ENCODE data around the gene FAM210B. TPM values are rescaled to one million over a fixed set of nuclear protein-coding genes. Genes with fewer than 3 reads are reported as not detected.

Gene FAM210B
- total and polyA plus RNA-seq, 9 of the 15 experiments (the other 6 are each of a cell fraction or from before 2014, with no cell fraction given), result 12.1 to 87.3 (median 47.6) TPM

DNA sequence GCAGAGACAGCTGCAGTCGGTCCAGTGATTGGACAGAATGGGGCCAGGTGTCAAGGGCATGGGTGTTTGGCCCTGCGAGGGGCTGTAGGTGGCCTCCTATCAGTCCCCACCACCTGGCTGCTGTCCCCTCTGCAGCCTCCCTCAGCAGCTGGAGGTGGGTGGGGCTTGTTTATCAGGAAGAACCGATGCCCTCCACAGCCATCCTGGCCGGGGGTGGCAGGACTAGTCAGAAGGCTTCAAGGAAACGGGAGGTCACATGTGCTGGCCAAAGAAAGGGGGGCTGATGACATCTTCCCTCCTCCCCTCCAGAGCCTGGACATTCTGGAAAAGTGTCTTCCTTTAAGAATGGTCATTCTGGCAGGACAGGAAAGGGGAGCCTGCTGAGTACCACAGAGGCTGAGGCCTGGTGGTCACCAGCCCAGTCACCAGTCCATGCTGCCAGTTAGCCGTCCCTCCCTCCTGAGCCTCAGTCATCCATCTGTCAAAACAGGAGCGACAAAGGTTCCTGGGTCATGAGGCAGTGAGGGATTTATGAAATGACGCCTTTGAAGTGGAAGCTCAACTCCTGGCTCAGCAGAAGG lies 4.1 kb downstream of the FAM210B start (continued):
- TF ChIP-seq, protein P1, sequence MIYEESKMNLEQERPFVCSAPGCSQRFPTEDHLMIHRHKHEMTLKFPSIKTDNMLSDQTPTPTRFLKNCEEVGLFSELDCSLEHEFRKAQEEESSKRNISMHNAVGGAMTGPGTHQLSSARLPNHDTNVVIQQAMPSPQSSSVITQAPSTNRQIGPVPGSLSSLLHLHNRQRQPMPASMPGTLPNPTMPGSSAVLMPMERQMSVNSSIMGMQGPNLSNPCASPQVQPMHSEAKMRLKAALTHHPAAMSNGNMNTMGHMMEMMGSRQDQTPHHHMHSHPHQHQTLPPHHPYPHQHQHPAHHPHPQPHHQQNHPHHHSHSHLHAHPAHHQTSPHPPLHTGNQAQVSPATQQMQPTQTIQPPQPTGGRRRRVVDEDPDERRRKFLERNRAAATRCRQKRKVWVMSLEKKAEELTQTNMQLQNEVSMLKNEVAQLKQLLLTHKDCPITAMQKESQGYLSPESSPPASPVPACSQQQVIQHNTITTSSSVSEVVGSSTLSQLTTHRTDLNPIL (CRISPR knock-in tag; IDR thresholded peaks at IDR 0.05), result no peak
- 0 out of 2 replicates have a peak, but pooled peaks have one; percentile 25 for TF ChIP-seq MIER1 (IDR thresholded peaks at IDR 0.05; ENCODE audit: low read depth)
- TF ChIP-seq MCM5 (IDR thresholded peaks at IDR 0.05; ENCODE audit: low read depth), result no peak
- TF ChIP-seq MAFK (IDR thresholded peaks at IDR 0.05; ENCODE audit: low read length), result no peak
- no peak for TF ChIP-seq HEY1 (CRISPR knock-in tag; IDR thresholded peaks at IDR 0.05; ENCODE audit: borderline replicate concordance)
- TF ChIP-seq, protein P2, sequence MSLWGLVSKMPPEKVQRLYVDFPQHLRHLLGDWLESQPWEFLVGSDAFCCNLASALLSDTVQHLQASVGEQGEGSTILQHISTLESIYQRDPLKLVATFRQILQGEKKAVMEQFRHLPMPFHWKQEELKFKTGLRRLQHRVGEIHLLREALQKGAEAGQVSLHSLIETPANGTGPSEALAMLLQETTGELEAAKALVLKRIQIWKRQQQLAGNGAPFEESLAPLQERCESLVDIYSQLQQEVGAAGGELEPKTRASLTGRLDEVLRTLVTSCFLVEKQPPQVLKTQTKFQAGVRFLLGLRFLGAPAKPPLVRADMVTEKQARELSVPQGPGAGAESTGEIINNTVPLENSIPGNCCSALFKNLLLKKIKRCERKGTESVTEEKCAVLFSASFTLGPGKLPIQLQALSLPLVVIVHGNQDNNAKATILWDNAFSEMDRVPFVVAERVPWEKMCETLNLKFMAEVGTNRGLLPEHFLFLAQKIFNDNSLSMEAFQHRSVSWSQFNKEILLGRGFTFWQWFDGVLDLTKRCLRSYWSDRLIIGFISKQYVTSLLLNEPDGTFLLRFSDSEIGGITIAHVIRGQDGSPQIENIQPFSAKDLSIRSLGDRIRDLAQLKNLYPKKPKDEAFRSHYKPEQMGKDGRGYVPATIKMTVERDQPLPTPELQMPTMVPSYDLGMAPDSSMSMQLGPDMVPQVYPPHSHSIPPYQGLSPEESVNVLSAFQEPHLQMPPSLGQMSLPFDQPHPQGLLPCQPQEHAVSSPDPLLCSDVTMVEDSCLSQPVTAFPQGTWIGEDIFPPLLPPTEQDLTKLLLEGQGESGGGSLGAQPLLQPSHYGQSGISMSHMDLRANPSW (CRISPR knock-in tag; IDR thresholded peaks at IDR 0.05), result no peak
- TF ChIP-seq DDX20 (tag; IDR thresholded peaks at IDR 0.05; ENCODE audit: low read depth), result no peak
- TF ChIP-seq U2AF1 (optimal IDR thresholded peaks at IDR 0.05; ENCODE audit: low read depth, low read length), result no peak
- TF ChIP-seq SIX5 (IDR thresholded peaks at IDR 0.05; ENCODE audit: borderline replicate concordance in 1 of 2, insufficient read depth in 1 of 2, low read depth in 1 of 2, low read length in 2 of 2), result no peak
- TF ChIP-seq, protein P3, sequence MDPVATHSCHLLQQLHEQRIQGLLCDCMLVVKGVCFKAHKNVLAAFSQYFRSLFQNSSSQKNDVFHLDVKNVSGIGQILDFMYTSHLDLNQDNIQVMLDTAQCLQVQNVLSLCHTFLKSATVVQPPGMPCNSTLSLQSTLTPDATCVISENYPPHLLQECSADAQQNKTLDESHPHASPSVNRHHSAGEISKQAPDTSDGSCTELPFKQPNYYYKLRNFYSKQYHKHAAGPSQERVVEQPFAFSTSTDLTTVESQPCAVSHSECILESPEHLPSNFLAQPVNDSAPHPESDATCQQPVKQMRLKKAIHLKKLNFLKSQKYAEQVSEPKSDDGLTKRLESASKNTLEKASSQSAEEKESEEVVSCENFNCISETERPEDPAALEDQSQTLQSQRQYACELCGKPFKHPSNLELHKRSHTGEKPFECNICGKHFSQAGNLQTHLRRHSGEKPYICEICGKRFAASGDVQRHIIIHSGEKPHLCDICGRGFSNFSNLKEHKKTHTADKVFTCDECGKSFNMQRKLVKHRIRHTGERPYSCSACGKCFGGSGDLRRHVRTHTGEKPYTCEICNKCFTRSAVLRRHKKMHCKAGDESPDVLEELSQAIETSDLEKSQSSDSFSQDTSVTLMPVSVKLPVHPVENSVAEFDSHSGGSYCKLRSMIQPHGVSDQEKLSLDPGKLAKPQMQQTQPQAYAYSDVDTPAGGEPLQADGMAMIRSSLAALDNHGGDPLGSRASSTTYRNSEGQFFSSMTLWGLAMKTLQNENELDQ (CRISPR knock-in tag; IDR thresholded peaks at IDR 0.05; ENCODE audit: borderline replicate concordance), result no peak
